Fibroblast of skin of abdomen (primary cell): ENCODE data around the gene ABLIM2.
A peak's percentile ranks its signal among the peaks of the same experiment; 100 is the strongest.

ENCODE experiments used
- DNase-seq: peaks from one replicate; pipeline ENCODE4 v3.0.0-alpha.2; 2013

The ABLIM2 gene

GRCh38 chr4:8066336-8066931, 92.2 kb downstream of the ABLIM2 start:
- no peak for DNase-seq

- no peak for DNase-seq
Measured at GRCh38 chr4:8063974-8064563, 94.5 kb downstream of the ABLIM2 start.

GRCh38 chr4:8061573-8061972, 97.0 kb downstream of the ABLIM2 start:
- DNase-seq, result no peak

GRCh38 chr4:8061145-8061544, 97.5 kb downstream of the ABLIM2 start:
- no peak for DNase-seq

- no peak for DNase-seq
Measured at GRCh38 chr4:8060632-8061031, 98.0 kb downstream of the ABLIM2 start.

GRCh38 chr4:8058031-8058479, 100.6 kb downstream of the ABLIM2 start:
- DNase-seq, result no peak

GRCh38 chr4:8055206-8055605, 103.4 kb downstream of the ABLIM2 start:
- no peak for DNase-seq

- no peak for DNase-seq
Measured at GRCh38 chr4:8053688-8054449, 104.7 kb downstream of the ABLIM2 start.

- DNase-seq, result no peak
Measured at GRCh38 chr4:8052160-8052691, 106.4 kb downstream of the ABLIM2 start.

- DNase-seq, result no peak
Measured at GRCh38 chr4:8051644-8052043, 107.0 kb downstream of the ABLIM2 start.

GRCh38 chr4:8050555-8051206, 107.9 kb downstream of the ABLIM2 start:
- DNase-seq, result peak; percentile 10

GRCh38 chr4:8050180-8050554, 108.4 kb downstream of the ABLIM2 start:
- no peak for DNase-seq

GRCh38 chr4:8048856-8049676, 109.5 kb downstream of the ABLIM2 start:
- DNase-seq, result no peak

- no peak for DNase-seq
Measured at GRCh38 chr4:8047837-8048678, 110.6 kb downstream of the ABLIM2 start.

GRCh38 chr4:8046925-8047541, 111.6 kb downstream of the ABLIM2 start:
- DNase-seq, result no peak

- no peak for DNase-seq
Measured at GRCh38 chr4:8045909-8046308, 112.7 kb downstream of the ABLIM2 start.

GRCh38 chr4:8044699-8045098, 113.9 kb downstream of the ABLIM2 start:
- DNase-seq, result no peak

- DNase-seq, result no peak
Measured at GRCh38 chr4:8044244-8044643, 114.4 kb downstream of the ABLIM2 start.

- DNase-seq, result no peak
Measured at GRCh38 chr4:8043596-8043995, 115.0 kb downstream of the ABLIM2 start.

- no peak for DNase-seq
Measured at GRCh38 chr4:8041868-8042267, 116.7 kb downstream of the ABLIM2 start.

- no peak for DNase-seq
Measured at GRCh38 chr4:8041172-8041571, 117.4 kb downstream of the ABLIM2 start.
